H9 (cell line): ENCODE results near the gene TMEM132D. TPM values are rescaled to one million over a fixed set of nuclear protein-coding genes. Genes with fewer than 3 reads are reported as not detected.

ENCODE experiments used
- DNase-seq: peaks from one replicate; pipeline ENCODE4 v3.0.0-alpha.2; 2017
- H2AFZ ChIP-seq: one replicate; pipeline ENCODE4 v1.6.1; 2013; ENCODE audit warnings: mild to moderate bottlenecking, low read length, control low read depth, moderate library complexity
- H2AK5ac ChIP-seq: 2 replicates; pipeline ENCODE4 v1.6.1; 2013; ENCODE audit warnings: low read length, control low read depth, mixed read lengths; ENCODE audit not compliant: insufficient read length
- H2BK120ac ChIP-seq: one replicate; pipeline ENCODE4 v1.6.1; 2013; ENCODE audit warnings: low read depth, mild to moderate bottlenecking, low read length, control low read depth, inconsistent platforms; ENCODE audit not compliant: poor library complexity, severe bottlenecking
- H2BK12ac ChIP-seq: 2 replicates; pipeline ENCODE4 v1.6.1; 2013; ENCODE audit warnings: low read length, control low read depth, mixed read lengths, low read depth; ENCODE audit not compliant: insufficient read length
- H2BK15ac ChIP-seq: 2 replicates; pipeline ENCODE4 v1.6.1; 2013; ENCODE audit warnings: low read depth, low read length, control low read depth
- H2BK20ac ChIP-seq: one replicate; pipeline ENCODE4 v1.6.1; 2013; ENCODE audit warnings: low read depth, mild to moderate bottlenecking, low read length, control low read depth, inconsistent platforms; ENCODE audit not compliant: poor library complexity, severe bottlenecking
- H2BK5ac ChIP-seq: 2 replicates; pipeline ENCODE4 v1.6.1; 2013; ENCODE audit warnings: low read length, control low read depth, mixed read lengths; ENCODE audit not compliant: insufficient read length
- H3K14ac ChIP-seq: 2 replicates; pipeline ENCODE4 v1.6.1; 2013; ENCODE audit warnings: low read length, control low read depth; ENCODE audit not compliant: insufficient read depth
- H3K18ac ChIP-seq: 2 replicates; pipeline ENCODE4 v1.6.1; 2013; ENCODE audit warnings: low read depth, mild to moderate bottlenecking, mixed read lengths, low read length, control low read depth; ENCODE audit not compliant: insufficient read length
- H3K23ac ChIP-seq: 2 replicates; pipeline ENCODE4 v1.6.1; 2013; ENCODE audit warnings: low read length, control low read depth, mixed read lengths, low read depth; ENCODE audit not compliant: insufficient read length
- H3K23me2 ChIP-seq: 2 replicates; pipeline ENCODE4 v1.6.1; 2013; ENCODE audit warnings: low read depth, mild to moderate bottlenecking, mixed read lengths, low read length, control low read depth; ENCODE audit not compliant: insufficient read length, poor library complexity, severe bottlenecking
- H3K27ac ChIP-seq: 2 replicates; pipeline ENCODE4 v1.5.1; 2013; ENCODE audit warnings: low read length, control low read depth, mixed read lengths, low read depth; ENCODE audit not compliant: insufficient read length
- H3K27me3 ChIP-seq: 2 replicates; pipeline ENCODE4 v1.6.1; 2013; ENCODE audit warnings: low read length, control low read depth, inconsistent platforms; ENCODE audit not compliant: insufficient read depth
- H3K4ac ChIP-seq: 2 replicates; pipeline ENCODE4 v1.6.1; 2013; ENCODE audit warnings: low read depth, mild to moderate bottlenecking, control low read depth, inconsistent platforms, low read length, moderate library complexity
- H3K4me1 ChIP-seq: 2 replicates; pipeline ENCODE4 v1.6.1; 2013; ENCODE audit warnings: low read length, control low read depth, inconsistent platforms; ENCODE audit not compliant: insufficient read depth
- H3K4me2 ChIP-seq: 2 replicates; pipeline ENCODE4 v1.6.1; 2013; ENCODE audit warnings: low read length, control low read depth, mixed read lengths; ENCODE audit not compliant: insufficient read length, insufficient read depth
- H3K56ac ChIP-seq: 2 replicates; pipeline ENCODE4 v1.6.1; 2013; ENCODE audit warnings: low read depth, mild to moderate bottlenecking, mixed read lengths, low read length, control low read depth; ENCODE audit not compliant: insufficient read length
- H3K79me1 ChIP-seq: 2 replicates; pipeline ENCODE4 v1.6.1; 2013; ENCODE audit warnings: low read depth, mild to moderate bottlenecking, moderate library complexity, low read length, control low read depth, inconsistent platforms; ENCODE audit not compliant: insufficient read depth, poor library complexity, severe bottlenecking
- H3K79me2 ChIP-seq: 2 replicates; pipeline ENCODE4 v1.6.1; 2013; ENCODE audit warnings: low read length, control low read depth, inconsistent platforms; ENCODE audit not compliant: insufficient read depth
- H3K9ac ChIP-seq: 2 replicates; pipeline ENCODE4 v1.6.1; 2013; ENCODE audit warnings: low read length, control low read depth, mixed read lengths; ENCODE audit not compliant: insufficient read length; ENCODE audit errors: extremely low read depth
- H3K9me3 ChIP-seq: one replicate; pipeline ENCODE4 v1.6.1; 2013; ENCODE audit warnings: low read depth, low read length, inconsistent platforms; ENCODE audit not compliant: control insufficient read depth
- H3T11ph ChIP-seq: one replicate; pipeline ENCODE4 v1.6.1; 2013; ENCODE audit warnings: mild to moderate bottlenecking, low read length, control low read depth, inconsistent platforms
- H4K20me1 ChIP-seq: one replicate; pipeline ENCODE4 v1.6.1; 2013; ENCODE audit not compliant: control insufficient read depth, insufficient read length, insufficient read depth
- H4K5ac ChIP-seq: 2 replicates; pipeline ENCODE4 v1.6.1; 2013; ENCODE audit warnings: low read depth, mild to moderate bottlenecking, mixed read lengths, low read length, control low read depth; ENCODE audit not compliant: insufficient read length
- H4K8ac ChIP-seq: replicated peaks from 2 replicates; pipeline ENCODE4 v1.6.1; 2013; ENCODE audit warnings: low read length, control low read depth, mixed read lengths, low read depth; ENCODE audit not compliant: insufficient read length
- H4K91ac ChIP-seq: 2 replicates; pipeline ENCODE4 v1.6.1; 2013; ENCODE audit warnings: low read depth, mild to moderate bottlenecking, moderate library complexity, mixed read lengths, low read length, control low read depth; ENCODE audit not compliant: insufficient read length
- H3K27ac Mint-ChIP-seq, 3 experiments: 2 replicates in 2 of 3; 3 replicates in 1 of 3; pipeline ENCODE4 v1.8.0; 2020 to 2021; ENCODE audit warnings: mixed read lengths in 3 of 3, mild to moderate bottlenecking in 1 of 3, moderate library complexity in 1 of 3
- H3K27me3 Mint-ChIP-seq: 2 replicates; pipeline ENCODE4 v1.8.0; 2021; ENCODE audit warnings: low read depth, mild to moderate bottlenecking, moderate library complexity, mixed read lengths
- H3K36me3 Mint-ChIP-seq, 3 experiments: 2 replicates in 2 of 3; 3 replicates in 1 of 3; pipeline ENCODE4 v1.8.0; 2020 to 2021; ENCODE audit warnings: low read depth in 3 of 3, mixed read lengths in 3 of 3; ENCODE audit not compliant: insufficient read depth in 1 of 3
- H3K4me1 Mint-ChIP-seq, 2 experiments: 2 replicates each; pipeline ENCODE4 v1.8.0; 2020; ENCODE audit warnings: mixed read lengths in 2 of 2
- H3K4me3 Mint-ChIP-seq, 2 experiments: 2 replicates in 1 of 2; 3 replicates in 1 of 2; pipeline ENCODE4 v1.8.0; 2020 to 2021; ENCODE audit warnings: mild to moderate bottlenecking in 2 of 2, mixed read lengths in 2 of 2, moderate library complexity in 1 of 2
- H3K9me3 Mint-ChIP-seq, 2 experiments: 2 replicates in 1 of 2; 3 replicates in 1 of 2; pipeline ENCODE4 v1.8.0; 2020; ENCODE audit warnings: mild to moderate bottlenecking in 2 of 2, mixed read lengths in 2 of 2, moderate library complexity in 1 of 2
- CTCF ChIP-seq: fragments of 200-600 bp; sonication (generic); conservative IDR thresholded peaks from 3 replicates; pipeline ENCODE4 v1.8.0; 2021; ENCODE audit warnings: antibody characterized with exemption, mild to moderate bottlenecking
- WGBS: extraction: QIAGEN DNeasy Blood & Tissue Kit; methylation state at CpG from one replicate; pipeline ENCODE4 v1.1.7; 2013; ENCODE audit warnings: missing lambda C conversion rate, low lambda C conversion rate, mixed read lengths; ENCODE audit not compliant: insufficient read length; ENCODE audit errors: extremely low coverage; 5-methylcytosine and 5-hydroxymethylcytosine counted together
- total RNA-seq: library from RNA; stranded (reverse); gene quantifications from 2 replicates; pipeline ENCODE4 v1.2.1, GENCODE V29; 2021

The TMEM132D gene
- total RNA-seq, 1 experiment from 2014 or later: 6.1 TPM

GRCh38 chr12:129941618-129942017 is 37.8 kb upstream of the TMEM132D start:
- H3K23ac ChIP-seq: no peak overlapping the region
- no peaks in the 10 kb centered on the region for H4K20me1 ChIP-seq
- no peak overlapping the region for H3K4me2 ChIP-seq
- H3K14ac ChIP-seq: no peak overlapping the region
- H3K4me1 Mint-ChIP-seq: peaks cover 13 to 16% of the 10 kb centered on the region in 2 experiments
- H3K27me3 Mint-ChIP-seq: peaks cover 63% of the 10 kb centered on the region
- H2AFZ ChIP-seq: no peak overlapping the region
- H2BK12ac ChIP-seq: no peak overlapping the region
- H3K9ac ChIP-seq: no peak overlapping the region
- no CpG with 5 or more reads among the region's 9 CpGs for WGBS
- no peak overlapping the region for H3K18ac ChIP-seq
- no peak overlapping the region for H3K27ac Mint-ChIP-seq
- H3K9me3 Mint-ChIP-seq: 0 out of 5 replicates have a peak, but pooled peaks cover 0 to under 1% of the 10 kb centered on the region in 2 experiments
- no peak overlapping the region for H2BK120ac ChIP-seq
- TF ChIP-seq CTCF: no peak
- no peak overlapping the region for H3K4me3 Mint-ChIP-seq
- H2BK15ac ChIP-seq: no peak overlapping the region
- no peak overlapping the region for H2AK5ac ChIP-seq
- H3K23me2 ChIP-seq: no peaks in the 10 kb centered on the region
- H3K36me3 Mint-ChIP-seq: no peaks in the 10 kb centered on the region
- no peak overlapping the region for H3T11ph ChIP-seq
- no peaks in the 10 kb centered on the region for H3K4me1 ChIP-seq
- no peak overlapping the region for H4K8ac ChIP-seq
- H2BK20ac ChIP-seq: no peak overlapping the region
- no peaks in the 10 kb centered on the region for H3K9me3 ChIP-seq
- no peak overlapping the region for H3K4ac ChIP-seq
- H3K79me2 ChIP-seq: no peaks in the 10 kb centered on the region
- no peaks in the 10 kb centered on the region for H3K27me3 ChIP-seq
- H3K56ac ChIP-seq: no peak overlapping the region
- no peak overlapping the region for H2BK5ac ChIP-seq
- no peak overlapping the region for H3K27ac ChIP-seq
- H3K79me1 ChIP-seq: no peaks in the 10 kb centered on the region
- no peak overlapping the region for H4K5ac ChIP-seq
- H4K91ac ChIP-seq: no peak overlapping the region
- DNase-seq: no peak
